ENCODE data around the gene L3MBTL4.

Gene L3MBTL4

DNA sequence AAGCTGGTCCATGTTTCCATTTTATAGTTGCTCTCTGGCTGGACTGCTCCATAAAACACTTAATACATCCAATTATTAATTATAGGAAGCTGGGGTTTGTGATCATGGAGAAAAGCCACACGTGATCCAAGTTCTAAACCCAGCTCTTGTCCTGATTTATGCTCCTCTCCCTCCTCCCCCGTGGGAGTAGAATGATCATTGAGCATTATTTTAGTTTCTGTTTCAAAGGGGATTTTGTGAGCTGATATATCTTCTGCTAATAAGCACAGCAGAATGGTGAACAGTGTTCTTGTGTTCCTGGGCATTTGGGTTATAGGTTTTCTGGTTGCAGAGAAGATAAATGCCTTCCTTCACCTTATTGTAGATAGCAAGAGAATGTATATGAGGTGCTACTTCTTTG, 383.7 kb downstream of the L3MBTL4 start:
- no peak for DNase-seq (ENCODE audit: low spot score)

DNA sequence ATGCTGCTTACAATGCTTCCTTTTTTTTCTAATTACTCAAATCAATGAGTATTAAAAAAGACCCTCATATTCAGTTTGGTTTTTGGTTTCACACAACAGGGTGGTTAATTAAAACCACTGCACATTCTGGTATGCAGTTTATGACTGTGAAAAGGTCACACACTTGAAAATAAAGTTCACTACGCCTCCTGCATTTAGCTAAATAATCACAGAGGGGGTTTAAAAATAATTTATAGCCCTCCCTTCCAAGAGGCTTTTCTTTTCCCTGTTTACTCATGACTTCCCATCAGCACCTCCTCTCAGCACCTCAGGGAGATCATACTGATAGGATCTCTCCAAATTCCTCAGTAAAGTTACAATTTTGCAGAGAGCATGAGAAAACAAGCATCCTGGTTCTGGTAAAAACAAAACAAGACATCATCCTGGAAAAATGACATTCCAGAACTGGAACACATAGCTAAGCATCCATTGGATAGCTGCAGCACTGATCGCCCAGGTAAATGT, 389.9 kb downstream of the L3MBTL4 start:
- DNase-seq (ENCODE audit: low spot score): no peak

DNA sequence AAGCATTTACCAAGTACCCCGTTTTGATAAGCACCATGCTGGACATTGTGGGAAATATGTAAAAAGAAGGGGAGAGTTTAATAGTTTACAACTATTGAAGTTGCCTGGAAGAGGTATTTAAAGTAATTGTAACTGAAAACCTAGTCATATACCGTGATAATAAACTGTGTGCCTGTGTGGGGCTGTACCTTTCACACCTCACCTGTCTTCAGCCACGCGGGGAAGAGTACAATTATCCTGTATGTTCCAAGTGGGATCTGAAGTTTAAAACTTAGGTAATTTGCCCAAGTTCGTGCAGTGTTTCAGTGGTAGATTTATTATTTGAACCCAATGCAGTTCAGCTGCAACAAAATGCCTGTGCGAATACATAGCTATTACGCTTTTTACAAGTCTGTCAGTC, 391.2 kb downstream of the L3MBTL4 start:
- DNase-seq (ENCODE audit: low spot score): no peak

DNA sequence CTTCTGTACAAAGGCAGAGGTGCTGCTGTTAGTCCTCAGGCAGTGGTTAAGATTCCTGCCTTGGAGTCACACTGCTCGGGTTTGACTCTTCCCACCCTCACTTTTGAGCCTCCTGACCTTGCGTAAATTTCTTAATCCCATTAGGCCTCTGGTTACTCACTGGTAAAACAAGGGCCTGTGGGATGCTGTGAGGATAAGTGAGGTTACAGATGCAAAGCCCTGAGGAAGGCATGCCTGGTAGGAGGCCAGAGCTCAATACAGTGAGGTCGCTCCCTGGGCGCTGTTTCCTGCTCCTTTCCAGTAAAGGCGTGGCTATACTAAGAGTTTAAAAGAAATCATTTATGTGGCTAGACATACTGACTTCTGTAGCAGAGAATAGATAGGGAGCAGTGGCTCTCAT, 391.9 kb downstream of the L3MBTL4 start:
- DNase-seq (ENCODE audit: low spot score): no peak

DNA sequence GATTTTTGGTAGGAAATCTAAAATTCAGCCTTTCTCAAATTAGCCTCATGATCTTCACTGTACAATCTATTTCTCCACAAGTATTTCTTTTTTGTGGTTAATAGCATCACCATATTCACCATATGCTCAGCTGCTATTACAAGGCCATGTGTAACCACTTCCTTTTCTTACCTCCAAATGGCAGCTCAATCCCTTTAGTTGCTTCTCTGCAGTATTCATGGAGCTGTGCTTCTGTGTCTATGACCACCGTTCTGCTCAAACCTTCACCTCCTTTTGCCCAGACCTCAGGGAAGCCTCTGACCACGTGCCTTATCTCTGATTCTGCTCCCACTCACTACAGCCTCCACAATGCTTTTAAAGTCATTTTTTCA, 392.7 kb downstream of the L3MBTL4 start:
- DNase-seq (ENCODE audit: low spot score): no peak

DNA sequence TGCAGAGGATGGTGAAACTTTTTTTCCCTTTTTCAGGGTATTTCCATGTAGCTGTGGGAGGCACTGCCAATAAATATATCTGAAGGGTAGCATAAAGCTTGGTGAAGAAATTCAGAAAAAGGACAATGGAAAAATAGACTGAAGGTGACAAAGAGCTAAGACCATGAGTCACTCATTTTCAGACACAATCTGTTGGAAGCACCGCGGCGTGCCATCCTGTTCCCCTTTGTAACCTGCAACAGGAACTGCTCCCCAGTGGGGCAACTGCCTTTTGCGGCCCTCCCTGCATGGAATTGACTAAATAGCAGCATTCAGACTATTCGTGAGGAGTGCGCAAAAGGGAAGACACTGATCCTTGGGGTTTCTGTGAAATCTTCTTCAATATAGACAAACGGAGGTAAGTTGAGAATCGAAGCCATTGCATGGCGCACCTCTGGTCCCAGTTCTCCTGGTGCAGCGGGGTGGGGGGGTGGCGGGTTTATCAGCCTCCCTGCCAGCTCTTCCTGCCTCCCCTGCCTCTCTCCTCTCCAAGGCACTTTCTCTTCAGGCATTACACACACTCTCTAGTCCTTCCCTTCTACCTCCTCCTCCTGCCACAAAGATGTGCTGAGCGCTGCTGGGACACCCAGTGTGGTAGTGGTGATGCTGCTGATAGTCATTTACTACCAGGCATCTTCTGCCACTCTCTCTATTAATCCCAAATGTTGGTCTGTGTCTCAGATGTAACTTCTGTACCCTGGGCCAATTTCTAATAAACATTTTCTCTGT, 393.2 kb downstream of the L3MBTL4 start:
- DNase-seq (ENCODE audit: low spot score): no peak

DNA sequence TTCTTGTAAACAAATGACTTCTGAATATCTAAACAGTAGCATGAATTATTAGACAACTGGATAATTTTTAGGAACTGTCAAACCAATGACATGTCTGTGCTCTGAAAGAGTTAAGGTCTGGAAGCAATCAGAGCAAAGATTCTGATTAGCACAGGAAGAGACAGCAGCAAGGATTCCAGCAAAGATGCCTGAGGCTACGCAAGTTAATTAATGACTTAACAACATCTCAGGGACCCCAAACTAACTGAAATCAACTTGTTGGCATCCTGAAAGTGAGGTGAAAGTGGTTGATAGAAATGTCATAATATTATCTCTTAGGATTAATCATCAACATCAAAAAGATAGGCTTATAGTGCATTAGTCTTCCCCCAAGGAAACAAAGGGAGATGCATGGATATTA, 396.0 kb downstream of the L3MBTL4 start:
- no peak for DNase-seq (ENCODE audit: low spot score)

DNA sequence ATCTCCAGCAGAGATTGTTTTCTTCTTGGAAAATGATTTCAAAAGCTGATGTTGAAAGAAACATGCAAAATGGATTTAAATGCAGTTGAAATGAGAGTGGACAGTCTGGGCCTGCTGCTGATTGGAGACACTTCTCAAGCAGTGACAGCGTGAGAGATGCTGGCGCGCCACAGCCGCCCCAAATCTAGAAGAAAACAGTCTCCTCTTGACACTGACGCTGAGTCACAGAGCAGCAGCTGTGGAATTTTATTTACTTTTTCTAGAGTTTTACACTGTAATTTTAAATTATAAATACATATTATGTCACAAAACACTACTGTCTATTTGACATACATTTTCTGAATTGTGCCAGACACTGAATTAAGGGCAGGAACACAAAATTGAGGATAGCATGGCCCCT, 397.5 kb downstream of the L3MBTL4 start:
- DNase-seq (ENCODE audit: low spot score): no peak

DNA sequence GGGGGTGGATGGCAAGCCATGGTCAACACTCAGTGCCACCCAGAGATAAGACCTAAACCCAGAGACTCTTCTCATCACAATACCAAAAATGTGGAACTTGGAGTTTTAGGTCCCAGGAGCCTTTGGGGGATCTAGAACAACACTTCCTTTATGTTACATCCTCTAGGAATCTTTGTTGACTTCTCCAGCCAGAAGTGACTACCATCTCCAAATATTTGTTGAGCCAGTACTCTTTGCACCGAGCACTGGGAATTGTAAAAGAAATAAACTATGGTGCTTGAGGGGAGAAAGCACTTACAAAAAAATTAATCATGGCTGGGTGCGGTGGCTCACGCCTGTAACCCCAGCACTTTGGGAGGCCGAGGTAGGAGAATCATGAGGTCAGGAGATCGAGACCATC, 399.3 kb downstream of the L3MBTL4 start:
- DNase-seq (ENCODE audit: low spot score): no peak

DNA sequence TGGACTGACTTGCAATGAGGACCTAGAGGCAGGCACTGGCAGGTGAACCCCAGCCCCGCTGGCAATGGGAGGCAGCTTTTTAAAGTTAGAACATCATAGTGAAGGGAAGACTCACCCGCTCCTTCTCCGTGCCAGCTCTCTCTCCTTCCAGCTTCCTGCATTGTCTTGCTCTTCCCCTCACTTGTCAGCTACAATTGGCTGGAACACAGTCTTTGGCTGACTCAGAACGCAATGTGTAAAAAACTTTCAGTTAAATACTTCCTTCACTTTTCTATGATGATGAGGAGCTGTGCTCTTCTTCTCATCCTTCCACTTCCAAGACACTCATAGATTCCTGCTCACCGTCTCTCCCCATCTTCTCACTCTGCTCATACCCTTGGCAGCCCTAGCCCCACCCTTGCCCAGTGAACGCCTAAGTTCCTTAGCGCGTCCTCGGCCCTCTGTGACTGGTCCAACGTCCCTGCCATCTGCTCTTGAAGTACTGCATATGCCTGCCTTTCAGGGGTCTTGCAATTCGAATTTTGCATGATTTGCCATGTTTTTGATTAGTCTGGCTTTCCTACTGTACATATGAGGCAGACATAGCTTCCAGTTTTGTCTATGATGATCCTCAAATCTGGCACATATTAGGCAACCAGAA, 401.4 kb downstream of the L3MBTL4 start:
- DNase-seq (ENCODE audit: low spot score): no peak

DNA sequence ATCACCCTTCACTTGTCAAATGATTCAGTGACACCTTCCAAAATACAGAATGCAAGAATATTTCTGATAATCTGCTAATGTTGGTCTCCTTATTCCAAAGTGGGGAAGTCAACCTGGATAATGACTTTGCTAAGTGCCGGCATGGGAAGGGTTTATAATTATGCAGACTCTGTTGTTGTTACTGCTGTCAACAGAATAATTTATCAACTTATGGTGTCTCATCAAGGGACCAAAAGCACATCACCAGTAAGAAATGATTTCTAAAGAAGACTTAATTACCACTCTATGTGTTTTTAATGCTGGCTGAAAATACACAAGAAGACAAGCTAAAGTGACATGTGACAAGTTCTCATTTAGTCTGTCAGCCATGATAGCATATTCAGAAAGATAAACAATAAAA, 403.8 kb downstream of the L3MBTL4 start:
- DNase-seq (ENCODE audit: low spot score): no peak

DNA sequence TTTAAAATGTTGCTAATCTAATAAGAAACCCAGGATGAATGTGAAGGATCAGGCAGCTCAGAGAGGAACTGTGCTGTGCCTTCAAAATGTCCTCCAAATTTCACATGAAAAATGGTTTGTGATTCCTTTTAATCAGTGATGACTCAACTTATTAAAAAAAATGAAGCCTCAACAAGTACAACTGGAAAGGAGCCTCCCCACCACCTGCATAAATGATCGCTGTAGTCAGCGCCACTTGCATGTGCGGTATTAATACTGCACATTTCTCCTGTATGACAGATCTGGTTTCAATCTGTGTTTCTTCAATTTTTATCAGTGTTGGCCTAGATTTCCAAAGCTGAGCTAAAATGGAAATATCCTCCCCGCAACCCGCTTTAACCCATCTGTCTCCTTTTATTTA, 404.4 kb downstream of the L3MBTL4 start:
- DNase-seq (ENCODE audit: low spot score): no peak

DNA sequence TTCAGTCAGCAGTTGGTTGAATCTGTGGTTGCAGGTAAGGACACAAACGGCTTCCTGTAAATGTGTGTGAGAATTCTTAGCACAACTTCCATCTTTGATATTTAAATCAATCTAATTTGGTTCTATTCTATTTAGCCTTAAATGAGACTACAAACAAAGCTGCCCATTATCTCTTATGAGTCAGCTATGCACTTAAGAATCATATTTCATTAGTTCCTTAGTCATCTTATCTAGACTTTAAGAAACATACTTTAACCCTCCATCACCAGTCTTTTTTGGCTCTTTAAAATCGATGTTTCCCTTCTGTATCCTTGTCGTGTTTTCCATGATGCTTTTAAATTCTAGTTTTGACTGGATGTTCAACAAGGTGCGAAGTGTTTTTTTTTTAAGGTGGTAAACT, 405.0 kb downstream of the L3MBTL4 start:
- no peak for DNase-seq (ENCODE audit: low spot score)

DNA sequence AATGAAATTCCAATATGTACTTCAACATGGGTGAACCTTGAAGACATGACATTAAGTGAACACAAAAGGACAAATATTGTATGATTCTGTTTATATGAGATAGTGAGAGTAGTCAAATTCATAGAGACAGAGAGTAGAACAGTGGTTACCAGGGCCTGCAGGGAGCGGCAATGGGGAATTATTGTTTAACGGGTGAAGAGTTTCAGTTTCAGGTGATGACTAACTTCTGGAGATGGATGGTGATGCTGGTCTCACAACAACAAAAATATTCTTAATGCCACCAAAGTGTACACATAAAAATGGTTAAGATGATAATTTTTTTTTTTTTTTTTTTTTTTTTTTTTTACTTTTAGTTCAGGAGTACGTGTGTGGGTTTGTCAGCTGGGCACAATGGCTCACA, 410.0 kb downstream of the L3MBTL4 start:
- DNase-seq (ENCODE audit: low spot score): no peak

DNA sequence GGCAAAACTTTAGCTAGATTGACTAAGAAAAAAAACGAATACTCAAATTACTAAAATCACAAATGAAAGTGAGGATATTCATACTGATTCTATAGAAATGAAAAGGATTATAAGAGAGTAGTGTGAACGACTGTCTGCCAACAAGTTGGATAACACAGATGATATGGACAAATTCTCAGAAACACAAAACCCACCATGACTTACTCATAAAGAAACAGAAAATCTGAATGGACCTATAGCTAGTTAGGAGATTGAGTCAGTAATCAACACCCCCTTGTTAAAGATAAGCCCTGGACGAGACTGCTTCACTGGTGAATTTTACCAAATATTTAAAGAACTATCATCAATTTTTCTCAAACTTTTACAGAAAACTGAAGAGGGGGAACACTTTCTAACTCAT, 410.6 kb downstream of the L3MBTL4 start:
- no peak for DNase-seq (ENCODE audit: low spot score)

DNA sequence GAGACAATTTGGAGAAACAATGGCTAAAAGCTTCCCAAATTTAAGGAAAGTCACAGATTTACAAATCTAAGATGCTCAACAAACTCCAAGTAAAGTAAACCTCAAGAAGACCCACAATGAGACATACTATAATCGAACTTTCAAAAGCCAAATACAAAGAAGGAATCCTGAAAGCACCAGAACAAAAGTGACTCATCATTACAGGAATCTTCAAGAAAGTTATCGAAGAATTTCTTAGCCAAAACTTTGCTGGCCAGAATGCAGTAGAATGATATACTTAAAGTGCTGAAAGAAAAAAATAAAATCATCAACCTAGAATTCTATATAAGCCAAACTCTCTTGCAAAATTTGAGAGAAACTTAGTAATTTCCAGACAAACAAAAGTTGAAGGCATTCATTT, 412.8 kb downstream of the L3MBTL4 start:
- no peak for DNase-seq (ENCODE audit: low spot score)

DNA sequence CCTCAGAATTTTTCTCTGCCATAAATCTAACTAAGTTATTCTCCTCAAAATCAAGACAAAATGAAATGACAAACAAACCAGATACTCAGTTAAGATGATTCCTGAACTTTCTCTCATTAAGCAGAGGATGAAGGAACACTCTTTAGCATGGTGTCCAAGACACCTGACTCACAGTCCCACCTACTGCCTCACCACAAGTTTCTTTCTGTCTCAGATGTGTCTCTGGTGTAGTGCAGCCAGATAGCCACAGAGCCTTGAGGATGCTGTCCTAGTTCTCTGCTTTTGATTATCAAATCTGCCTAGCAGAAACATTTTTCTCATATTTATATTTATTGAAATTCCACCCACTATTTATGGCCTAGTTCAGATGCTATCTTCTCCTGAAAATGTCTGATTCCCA, 415.8 kb downstream of the L3MBTL4 start:
- no peak for DNase-seq (ENCODE audit: low spot score)

DNA sequence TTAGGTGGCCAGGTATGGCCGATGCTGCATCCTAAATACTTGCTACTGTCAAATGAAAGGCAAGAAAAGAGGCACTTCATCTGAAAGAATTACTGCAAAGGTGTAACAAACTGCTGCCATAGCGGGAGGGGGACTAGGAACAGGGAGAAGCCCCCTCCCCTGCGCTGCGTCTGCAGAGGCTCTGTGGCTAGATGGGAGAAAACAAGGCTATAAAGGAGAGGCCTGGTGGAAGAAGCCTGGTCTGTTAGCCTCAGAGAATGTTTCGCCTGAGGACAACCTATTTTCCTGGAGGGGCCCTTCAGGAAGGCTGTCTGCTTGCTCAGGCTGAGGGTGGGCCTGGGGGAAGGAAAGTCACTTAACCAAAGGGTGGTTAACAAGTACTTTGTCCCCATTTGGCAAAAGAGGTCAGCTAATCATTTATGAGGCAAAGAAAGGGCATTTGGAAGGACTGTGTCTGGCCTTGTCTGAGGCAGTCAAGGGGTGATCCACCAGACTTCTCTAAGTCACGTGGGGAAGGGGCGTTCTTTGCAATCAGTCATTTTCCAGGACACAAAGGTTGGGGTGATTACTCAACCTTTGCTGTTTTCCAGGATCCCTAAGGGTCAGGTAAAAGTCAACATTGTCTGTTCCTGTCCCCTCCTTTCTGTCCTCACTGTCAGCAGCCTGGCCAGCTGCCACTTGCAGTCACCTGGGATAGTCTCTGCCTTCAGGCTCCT, 416.4 kb downstream of the L3MBTL4 start:
- DNase-seq (ENCODE audit: low spot score): no peak

DNA sequence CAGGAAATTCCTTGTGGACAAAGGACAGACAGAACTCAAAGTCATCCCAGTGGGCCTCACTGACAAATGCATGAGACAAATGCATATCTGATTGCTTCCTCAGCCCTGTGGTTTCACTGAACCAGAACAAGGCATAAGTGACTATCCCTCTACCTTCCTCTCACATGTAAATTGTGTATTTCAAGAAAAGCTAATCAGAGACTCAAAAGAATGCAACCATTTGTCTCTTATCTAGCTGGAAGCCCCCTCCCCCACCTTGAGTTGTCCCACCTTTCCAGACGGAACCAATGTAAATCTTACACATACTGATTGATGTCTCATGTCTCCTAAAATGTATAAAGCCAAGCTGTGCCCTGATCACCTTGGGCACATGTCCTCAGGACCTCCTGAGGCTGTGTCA, 417.4 kb downstream of the L3MBTL4 start:
- no peak for DNase-seq (ENCODE audit: low spot score)

DNA sequence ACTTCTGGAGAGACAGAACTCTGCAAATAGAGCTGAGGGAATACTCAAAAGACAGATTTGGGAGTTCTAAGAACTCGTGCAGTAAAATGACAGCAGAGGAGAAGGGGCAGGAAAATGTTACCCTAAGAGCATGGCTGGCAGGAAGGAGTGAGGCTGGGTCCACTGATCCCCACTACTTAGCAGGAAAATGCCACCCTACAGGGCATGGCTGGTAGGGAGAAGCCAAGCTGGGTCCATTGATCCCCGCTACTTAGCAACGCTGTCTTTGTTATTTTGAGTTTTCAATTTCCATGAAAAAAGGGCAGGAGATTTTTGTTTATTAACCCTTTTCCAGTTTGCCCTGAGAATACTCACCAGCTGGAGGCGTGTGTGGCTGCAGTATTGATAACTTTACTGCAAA, 419.1 kb downstream of the L3MBTL4 start:
- no peak for DNase-seq (ENCODE audit: low spot score)

DNA sequence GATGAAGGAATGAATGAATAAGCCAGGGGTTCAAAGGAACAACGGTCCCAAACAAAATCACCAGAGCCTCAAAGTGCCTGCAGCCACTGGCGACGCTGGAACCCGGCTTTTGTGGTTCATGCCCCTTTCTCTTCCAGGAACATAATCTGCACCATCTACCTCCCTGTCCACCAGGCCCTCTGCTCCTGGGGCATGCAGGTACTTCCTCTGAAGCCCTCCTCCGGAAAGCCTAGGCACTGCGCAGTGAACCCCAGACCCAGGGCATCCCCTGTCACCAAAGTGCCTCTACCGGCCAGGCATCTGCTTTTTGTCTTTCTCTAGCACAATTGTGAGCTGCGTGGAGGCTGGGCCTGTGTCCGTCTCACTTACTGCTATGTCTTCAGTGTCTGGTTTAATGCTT, 420.8 kb downstream of the L3MBTL4 start:
- DNase-seq (ENCODE audit: low spot score): no peak

DNA sequence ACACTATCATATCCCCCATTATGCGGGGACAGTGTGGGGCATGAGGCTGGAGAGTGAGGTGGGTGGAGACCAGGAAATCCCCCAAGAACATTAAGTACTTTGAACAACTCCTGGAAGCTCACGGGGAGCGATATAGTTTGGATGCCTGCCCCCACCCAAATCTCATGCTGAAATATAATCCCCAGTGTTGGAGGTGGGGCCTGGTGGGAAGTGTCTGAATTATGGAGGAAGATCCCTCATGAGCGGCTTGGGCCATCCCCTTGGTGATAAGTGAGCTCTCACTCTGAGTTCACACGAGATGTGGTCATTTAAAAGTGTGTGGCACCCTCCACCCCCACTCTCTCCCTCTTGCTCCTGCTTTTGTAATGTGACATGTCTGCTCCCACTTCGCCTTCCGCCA, 422.3 kb downstream of the L3MBTL4 start:
- no peak for DNase-seq (ENCODE audit: low spot score)

DNA sequence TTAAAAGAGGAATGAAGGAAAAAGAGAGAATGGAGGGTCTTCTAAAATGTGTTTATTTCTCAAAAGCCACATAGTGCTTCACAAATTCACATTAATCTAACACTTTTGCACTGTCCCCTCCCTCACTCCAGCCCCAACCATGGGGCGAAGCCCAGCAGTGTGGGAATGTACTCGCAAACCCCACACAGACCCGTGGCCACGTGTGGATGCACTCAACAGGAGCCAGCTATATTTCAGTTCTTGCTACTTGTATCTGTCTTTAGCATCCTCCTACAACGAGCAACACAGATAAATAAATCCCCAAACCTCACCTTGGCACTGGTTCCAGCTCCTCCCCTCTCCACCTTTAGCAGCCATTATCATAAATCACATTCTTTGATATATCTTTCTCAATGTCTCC, 427.5 kb downstream of the L3MBTL4 start:
- no peak for DNase-seq (ENCODE audit: low spot score)
